Measurements from ENCODE around the gene MRPL23.

The MRPL23 gene

GRCh38 chr11:1931341-1932104 lies 15.6 kb upstream of the MRPL23 start:
- Mint-ChIP-seq H3K4me1 (peaks cover 42% of the 10 kb centered on the region), H3K9me3 (no peaks in the 10 kb centered on the region)
- TF ChIP-seq CTCF (IDR thresholded peaks at IDR 0.05; ENCODE audit: unreplicated experiment in 3 of 3), result no peak

GRCh38 chr11:1932105-1932480 lies 15.0 kb upstream of the MRPL23 start:
- Mint-ChIP-seq H3K9me3 (no peaks in the 10 kb centered on the region), H3K4me1 (peaks cover 39% of the 10 kb centered on the region), H3K27me3 (ENCODE audit: low read depth) (no peaks in the 10 kb centered on the region), H3K4me3 (peak overlapping the region in 2 of 3 experiments; percentile 8 to 40), H3K27ac (peak overlapping the region; percentile 95 to 98 (median 96)), H3K36me3 (ENCODE audit: low read depth) (no peaks in the 10 kb centered on the region)
- TF ChIP-seq CTCF (IDR thresholded peaks at IDR 0.05; ENCODE audit: unreplicated experiment in 3 of 3), result no peak

More at GRCh38 chr11:1931341-1932104, 15.6 kb upstream of the MRPL23 start:
- no peaks in the 10 kb centered on the region for H3K27me3 Mint-ChIP-seq (ENCODE audit: low read depth)
- H3K4me3 Mint-ChIP-seq, result peak overlapping the region; percentile 8 to 40 (median 33)
- no peaks in the 10 kb centered on the region for H3K36me3 Mint-ChIP-seq (ENCODE audit: low read depth)
- H3K27ac Mint-ChIP-seq, result peak overlapping the region; percentile 95 to 98 (median 96)

- Mint-ChIP-seq H3K9me3 (no peaks in the 10 kb centered on the region), H3K36me3 (ENCODE audit: low read depth) (no peaks in the 10 kb centered on the region), H3K27ac (peak overlapping the region; percentile 95 to 98 (median 96)), H3K4me1 (peaks cover 39% of the 10 kb centered on the region), H3K4me3 (peak overlapping the region in 1 of 3 experiments; percentile 52), H3K27me3 (ENCODE audit: low read depth) (no peaks in the 10 kb centered on the region)
- TF ChIP-seq CTCF (IDR thresholded peaks at IDR 0.05; ENCODE audit: unreplicated experiment in 3 of 3), result no peak
Observed at GRCh38 chr11:1932681-1933080, 14.5 kb upstream of the MRPL23 start.

GRCh38 chr11:1933416-1934334 lies 13.5 kb upstream of the MRPL23 start:
- no peak overlapping the region for H3K4me3 Mint-ChIP-seq
- no peaks in the 10 kb centered on the region for H3K9me3 Mint-ChIP-seq
- H3K4me1 Mint-ChIP-seq, result peaks cover 42% of the 10 kb centered on the region
- no peaks in the 10 kb centered on the region for H3K27me3 Mint-ChIP-seq (ENCODE audit: low read depth)
- no peaks in the 10 kb centered on the region for H3K36me3 Mint-ChIP-seq (ENCODE audit: low read depth)
- peak overlapping the region; percentile 95 to 98 (median 96) for H3K27ac Mint-ChIP-seq
- TF ChIP-seq CTCF (IDR thresholded peaks at IDR 0.05; ENCODE audit: unreplicated experiment in 3 of 3), result no peak

GRCh38 chr11:1934335-1935155 lies 12.6 kb upstream of the MRPL23 start:
- Mint-ChIP-seq H3K27me3 (ENCODE audit: low read depth) (no peaks in the 10 kb centered on the region), H3K9me3 (no peaks in the 10 kb centered on the region), H3K4me3 (no peak overlapping the region), H3K4me1 (peaks cover 50% of the 10 kb centered on the region), H3K36me3 (ENCODE audit: low read depth) (no peaks in the 10 kb centered on the region), H3K27ac (peak overlapping the region in 2 of 3 experiments; percentile 87 to 95)
- TF ChIP-seq CTCF (IDR thresholded peaks at IDR 0.05; ENCODE audit: unreplicated experiment in 3 of 3), result no peak
